ENCODE data around the gene WAPL. TPM values are rescaled to one million over a fixed set of nuclear protein-coding genes. Genes with fewer than 3 reads are reported as not detected.

WAPL gene
- total RNA-seq, 3 donors from 2014 or later: 32.9 to 37.2 (median 34.0) TPM

DNA sequence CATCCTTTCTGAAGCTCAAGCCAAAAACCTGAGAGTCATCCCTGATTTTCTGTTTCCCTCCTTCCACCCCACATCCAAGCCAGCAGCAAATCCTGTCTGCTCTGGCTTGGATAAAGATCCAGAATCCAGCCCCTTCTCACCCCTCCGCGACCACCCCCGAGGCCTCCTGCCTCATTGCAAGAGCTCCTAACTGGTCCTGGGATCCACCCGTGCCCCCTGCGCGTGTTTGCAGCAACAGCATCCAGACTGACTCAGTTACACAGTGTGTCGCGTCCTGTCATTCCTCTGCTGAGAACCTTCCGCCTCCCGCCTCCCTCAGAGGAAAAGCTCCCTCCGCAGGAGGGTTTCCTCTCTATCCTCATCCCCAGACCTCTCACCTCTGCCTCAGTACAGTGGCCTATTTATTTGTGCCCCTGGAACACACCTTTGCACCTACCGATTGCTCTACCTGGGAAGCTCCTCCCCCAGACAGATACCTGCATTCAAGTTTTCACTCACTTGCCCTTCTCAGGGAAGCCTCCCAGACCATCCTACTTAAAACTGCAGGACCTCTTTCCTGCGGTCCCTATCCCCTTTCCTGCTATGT, 133.4 kb downstream of the WAPL start:
- Histone ChIP-seq H3K4me3 (no peak overlapping the region), H3K36me3 (ENCODE audit: low read depth) (no peaks in the 10 kb centered on the region), H3K9me3 (no peaks in the 10 kb centered on the region), H3K4me1 (ENCODE audit: low read depth) (peaks cover 11% of the 10 kb centered on the region)
- TF ChIP-seq, protein P1, sequence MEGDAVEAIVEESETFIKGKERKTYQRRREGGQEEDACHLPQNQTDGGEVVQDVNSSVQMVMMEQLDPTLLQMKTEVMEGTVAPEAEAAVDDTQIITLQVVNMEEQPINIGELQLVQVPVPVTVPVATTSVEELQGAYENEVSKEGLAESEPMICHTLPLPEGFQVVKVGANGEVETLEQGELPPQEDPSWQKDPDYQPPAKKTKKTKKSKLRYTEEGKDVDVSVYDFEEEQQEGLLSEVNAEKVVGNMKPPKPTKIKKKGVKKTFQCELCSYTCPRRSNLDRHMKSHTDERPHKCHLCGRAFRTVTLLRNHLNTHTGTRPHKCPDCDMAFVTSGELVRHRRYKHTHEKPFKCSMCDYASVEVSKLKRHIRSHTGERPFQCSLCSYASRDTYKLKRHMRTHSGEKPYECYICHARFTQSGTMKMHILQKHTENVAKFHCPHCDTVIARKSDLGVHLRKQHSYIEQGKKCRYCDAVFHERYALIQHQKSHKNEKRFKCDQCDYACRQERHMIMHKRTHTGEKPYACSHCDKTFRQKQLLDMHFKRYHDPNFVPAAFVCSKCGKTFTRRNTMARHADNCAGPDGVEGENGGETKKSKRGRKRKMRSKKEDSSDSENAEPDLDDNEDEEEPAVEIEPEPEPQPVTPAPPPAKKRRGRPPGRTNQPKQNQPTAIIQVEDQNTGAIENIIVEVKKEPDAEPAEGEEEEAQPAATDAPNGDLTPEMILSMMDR (IDR thresholded peaks at IDR 0.05): no peak
- intact Hi-C loops (cut with DNase I, micrococcal nuclease): no loop called here
- DNase-seq (no peak), ATAC-seq (no peak)

DNA sequence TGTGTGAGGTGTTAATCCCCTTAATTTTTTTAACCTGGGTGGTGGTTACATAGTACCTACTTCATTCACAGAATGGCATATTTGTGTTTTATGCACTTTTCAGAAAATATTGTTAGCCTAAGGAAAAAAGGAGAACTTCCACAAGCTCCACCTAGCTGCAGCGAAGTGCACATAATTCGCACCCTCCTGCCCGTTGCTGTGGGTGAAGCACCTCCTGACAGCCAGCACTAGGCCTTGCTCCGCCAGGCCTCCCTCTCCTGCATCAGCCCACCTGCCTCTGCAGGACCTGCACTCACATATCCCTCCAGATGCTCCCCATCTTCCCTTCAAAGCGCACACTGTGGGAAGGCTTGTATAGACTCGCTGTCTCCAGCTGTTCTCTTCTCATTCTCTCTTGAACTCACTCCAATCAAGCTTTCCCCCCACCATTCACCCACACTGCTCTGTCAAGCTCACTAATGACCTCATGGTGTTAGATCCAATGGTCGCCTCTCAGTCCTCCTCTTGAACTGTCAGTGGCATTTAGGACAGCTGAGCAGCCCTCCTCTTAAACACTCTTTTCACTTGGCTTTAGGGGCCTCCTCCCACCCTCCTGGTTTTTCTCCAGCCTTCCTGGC, 134.3 kb downstream of the WAPL start:
- H3K4me1 ChIP-seq (ENCODE audit: low read depth): peaks cover 11% of the 10 kb centered on the region
- H3K9me3 ChIP-seq: no peaks in the 10 kb centered on the region
- DNase-seq: no peak
- H3K4me3 ChIP-seq: no peak overlapping the region
- no peaks in the 10 kb centered on the region for H3K36me3 ChIP-seq (ENCODE audit: low read depth)
- intact Hi-C loops (cut with DNase I, micrococcal nuclease): no loop called here
- TF ChIP-seq, protein P1 (IDR thresholded peaks at IDR 0.05): no peak
- ATAC-seq: no peak

DNA sequence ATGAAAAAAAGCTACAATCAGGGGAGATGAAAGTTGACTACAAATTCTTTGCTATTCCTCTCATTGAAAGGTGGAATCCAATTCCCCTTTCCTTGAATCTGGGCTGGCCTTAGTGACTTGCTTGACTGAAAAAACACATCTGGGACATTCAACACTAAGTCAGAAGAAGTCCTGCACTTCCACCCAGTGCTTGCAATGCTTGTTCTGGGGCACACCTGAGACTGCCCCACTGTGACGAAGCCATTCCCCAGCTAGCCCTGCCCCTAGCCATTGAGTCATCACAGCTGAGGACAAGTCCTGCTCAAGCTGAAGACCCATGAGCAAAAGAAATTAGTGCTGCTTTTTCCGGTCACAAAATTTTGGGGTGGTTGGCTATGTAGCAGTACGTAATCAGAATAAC, 135.8 kb downstream of the WAPL start:
- TF ChIP-seq, protein P1 (IDR thresholded peaks at IDR 0.05): no peak
- intact Hi-C loops (cut with DNase I, micrococcal nuclease): no loop called here
- Histone ChIP-seq H3K4me1 (ENCODE audit: low read depth) (peaks cover 11% of the 10 kb centered on the region), H3K9me3 (no peaks in the 10 kb centered on the region), H3K36me3 (ENCODE audit: low read depth) (no peaks in the 10 kb centered on the region), H3K4me3 (no peak overlapping the region)
- ATAC-seq (no peak), DNase-seq (no peak)

Other genes with a start within 250 kb of the WAPL start
- gene GRID1, start 155.0 kb downstream of the WAPL start, total RNA-seq: 1 to 10 TPM in 1 of 3 donors, under 1 TPM in 2; 0.61 to 1.9 (median 0.87) TPM
- gene OPN4, start 132.8 kb upstream of the WAPL start, total RNA-seq: under 1 TPM in 1 of 3 donors, not detected in 2; 0.20 TPM
- gene LDB3, start 146.7 kb upstream of the WAPL start, total RNA-seq: 10 to 100 TPM in 1 of 3 donors, 1 to 10 TPM in 1, under 1 TPM in 1; 0.96 to 22.7 (median 3.2) TPM
- gene BMPR1A, start 234.8 kb upstream of the WAPL start, total RNA-seq: 100 to 1,000 TPM in 1 of 3 donors, 10 to 100 TPM in 2; 44.4 to 126 (median 45.3) TPM

Data from mucosa of descending colon (tissue), 3 donors.